Calu3 (cell line): Measurements from ENCODE around the gene GRIK4. TPM values are rescaled to one million over a fixed set of nuclear protein-coding genes. Genes with fewer than 3 reads are reported as not detected.
"Not testable (repeated sequence)": the region's sequence is repeated elsewhere in the genome, so short reads cannot be mapped to it uniquely, and the experiment has no call there.

Source experiments
- BruUV-seq: library from RNA; stranded (reverse); fragments of 400-500 nt; replicated peaks from 2 replicates; lab custom pipeline; 2021; lab: Mats Ljungman, UMichigan
- CTCF ChIA-PET: fragments of 300-600 bp; sonication (Branson Sonifier 250); formaldehyde crosslinking; loops from one replicate; lab custom pipeline; 2022; ENCODE audit warnings: antibody characterized with exemption; lab: Charles Lee
- DNase-seq: peaks from one replicate; pipeline ENCODE4 v3.0.0; 2022
- H3K27ac Mint-ChIP-seq: one replicate; pipeline ENCODE4 v1.8.0; 2022; ENCODE audit warnings: mixed read lengths; ENCODE audit not compliant: unreplicated experiment
- H3K27me3 Mint-ChIP-seq: one replicate; pipeline ENCODE4 v1.8.0; 2022; ENCODE audit warnings: mixed read lengths; ENCODE audit not compliant: unreplicated experiment
- H3K36me3 Mint-ChIP-seq: one replicate; pipeline ENCODE4 v1.8.0; 2022; ENCODE audit warnings: mild to moderate bottlenecking, moderate library complexity, mixed read lengths; ENCODE audit not compliant: insufficient read depth, unreplicated experiment
- H3K4me1 Mint-ChIP-seq: one replicate; pipeline ENCODE4 v1.8.0; 2022; ENCODE audit warnings: mild to moderate bottlenecking, low read depth, mixed read lengths; ENCODE audit not compliant: unreplicated experiment
- H3K4me3 Mint-ChIP-seq: one replicate; pipeline ENCODE4 v1.8.0; 2022; ENCODE audit warnings: mild to moderate bottlenecking, low read depth, moderate library complexity, mixed read lengths; ENCODE audit not compliant: unreplicated experiment
- H3K9me3 Mint-ChIP-seq: one replicate; pipeline ENCODE4 v1.8.0; 2022; ENCODE audit warnings: low read depth, mixed read lengths; ENCODE audit not compliant: unreplicated experiment
- CTCF ChIP-seq: fragments of 200-600 bp; IDR thresholded peaks from one replicate; pipeline ENCODE4 v1.8.0; 2022; ENCODE audit warnings: antibody characterized with exemption; ENCODE audit not compliant: unreplicated experiment
- intact Hi-C: fragments of 100-400 bp; cut with micrococcal nuclease; formaldehyde crosslinking; loops from one replicate; pipeline ENCODE4 v1.10.0; 2022; ENCODE audit not compliant: unreplicated experiment
- total RNA-seq: library from RNA; stranded (reverse); gene quantifications from 2 replicates; pipeline ENCODE4 v1.2.3, GENCODE V29; 2022

The GRIK4 gene
- total RNA-seq, 1 experiment from 2014 or later: not detected

GRCh38 chr11:120784566-120785251 is 273.2 kb downstream of the GRIK4 start:
- BruUV-seq: no TSS peak
- peaks cover 55% of the 10 kb centered on the region for H3K27me3 Mint-ChIP-seq
- H3K4me1 Mint-ChIP-seq: no peaks in the 10 kb centered on the region
- no peak overlapping the region for H3K4me3 Mint-ChIP-seq
- H3K36me3 Mint-ChIP-seq: no peaks in the 10 kb centered on the region
- no peak for TF ChIP-seq CTCF
- no peak overlapping the region for H3K27ac Mint-ChIP-seq
- H3K9me3 Mint-ChIP-seq: no peaks in the 10 kb centered on the region
- DNase-seq: no peak
- CTCF ChIA-PET: no interaction called here
- intact Hi-C loops: no loop called here

GRCh38 chr11:120785576-120785975 is 274.0 kb downstream of the GRIK4 start:
- no peaks in the 10 kb centered on the region for H3K4me1 Mint-ChIP-seq
- TF ChIP-seq CTCF: no peak
- peaks cover 53% of the 10 kb centered on the region for H3K27me3 Mint-ChIP-seq
- BruUV-seq: no TSS peak
- H3K9me3 Mint-ChIP-seq: no peaks in the 10 kb centered on the region
- CTCF ChIA-PET: no interaction called here
- no peak for DNase-seq
- H3K4me3 Mint-ChIP-seq: no peak overlapping the region
- H3K27ac Mint-ChIP-seq: no peak overlapping the region
- intact Hi-C loops: no loop called here
- no peaks in the 10 kb centered on the region for H3K36me3 Mint-ChIP-seq

GRCh38 chr11:120786206-120786735 is 274.7 kb downstream of the GRIK4 start:
- DNase-seq: no peak
- no peaks in the 10 kb centered on the region for H3K36me3 Mint-ChIP-seq
- intact Hi-C loops: no loop called here
- BruUV-seq: no TSS peak
- CTCF ChIA-PET: no interaction called here
- TF ChIP-seq CTCF: no peak
- H3K9me3 Mint-ChIP-seq: no peaks in the 10 kb centered on the region
- peaks cover 52% of the 10 kb centered on the region for H3K27me3 Mint-ChIP-seq
- no peak overlapping the region for H3K4me3 Mint-ChIP-seq
- H3K27ac Mint-ChIP-seq: no peak overlapping the region
- H3K4me1 Mint-ChIP-seq: no peaks in the 10 kb centered on the region

- intact Hi-C loops: not testable (repeated sequence)
Observed at GRCh38 chr11:120787224-120787623, 275.7 kb downstream of the GRIK4 start.

GRCh38 chr11:120789391-120789790 is 277.8 kb downstream of the GRIK4 start:
- no peaks in the 10 kb centered on the region for H3K36me3 Mint-ChIP-seq
- H3K27ac Mint-ChIP-seq: no peak overlapping the region
- no TSS peak for BruUV-seq
- no peak for DNase-seq
- CTCF ChIA-PET: no interaction called here
- no peak for TF ChIP-seq CTCF
- peaks cover 21% of the 10 kb centered on the region for H3K27me3 Mint-ChIP-seq
- intact Hi-C loops: no loop called here
- no peaks in the 10 kb centered on the region for H3K4me1 Mint-ChIP-seq
- no peak overlapping the region for H3K4me3 Mint-ChIP-seq
- no peaks in the 10 kb centered on the region for H3K9me3 Mint-ChIP-seq

More at GRCh38 chr11:120787224-120787623, 275.7 kb downstream of the GRIK4 start:
- H3K4me1 Mint-ChIP-seq, H3K36me3 Mint-ChIP-seq, H3K4me3 Mint-ChIP-seq, BruUV-seq, H3K9me3 Mint-ChIP-seq, H3K27ac Mint-ChIP-seq, DNase-seq: not testable (repeated sequence)
- CTCF ChIA-PET: interaction anchor here (0.7 kb wide), 1 partner anchor 317 kb away, joined by 3 read pairs; no protein-coding TSS in a partner anchor
- peaks cover 42% of the 10 kb centered on the region for H3K27me3 Mint-ChIP-seq
